Upper lobe of left lung (tissue), 4 donors: ENCODE data around the gene TTLL5.

ENCODE experiments used
- EP300 ChIP-seq, 4 donors: sonication (generic); formaldehyde crosslinking; IDR thresholded peaks; one replicate each; pipeline ENCODE4 v1.5.1; 2017; ENCODE audit warnings: antibody characterized with exemption in 4 of 4, control low read depth in 2 of 4
- TF ChIP-seq, protein P1 (sequence below), 6 experiments: fragments of 450-650 bp in 4 of 6; fragments of 200-600 bp in 2 of 6; sonication (generic) in 2 of 6; IDR thresholded peaks; one replicate each; pipeline ENCODE4 v1.5.1; 2016 to 2019; ENCODE audit warnings: antibody characterized with exemption in 6 of 6

- TF ChIP-seq EP300 (IDR thresholded peaks at IDR 0.05): no peak
- TF ChIP-seq, protein P1, sequence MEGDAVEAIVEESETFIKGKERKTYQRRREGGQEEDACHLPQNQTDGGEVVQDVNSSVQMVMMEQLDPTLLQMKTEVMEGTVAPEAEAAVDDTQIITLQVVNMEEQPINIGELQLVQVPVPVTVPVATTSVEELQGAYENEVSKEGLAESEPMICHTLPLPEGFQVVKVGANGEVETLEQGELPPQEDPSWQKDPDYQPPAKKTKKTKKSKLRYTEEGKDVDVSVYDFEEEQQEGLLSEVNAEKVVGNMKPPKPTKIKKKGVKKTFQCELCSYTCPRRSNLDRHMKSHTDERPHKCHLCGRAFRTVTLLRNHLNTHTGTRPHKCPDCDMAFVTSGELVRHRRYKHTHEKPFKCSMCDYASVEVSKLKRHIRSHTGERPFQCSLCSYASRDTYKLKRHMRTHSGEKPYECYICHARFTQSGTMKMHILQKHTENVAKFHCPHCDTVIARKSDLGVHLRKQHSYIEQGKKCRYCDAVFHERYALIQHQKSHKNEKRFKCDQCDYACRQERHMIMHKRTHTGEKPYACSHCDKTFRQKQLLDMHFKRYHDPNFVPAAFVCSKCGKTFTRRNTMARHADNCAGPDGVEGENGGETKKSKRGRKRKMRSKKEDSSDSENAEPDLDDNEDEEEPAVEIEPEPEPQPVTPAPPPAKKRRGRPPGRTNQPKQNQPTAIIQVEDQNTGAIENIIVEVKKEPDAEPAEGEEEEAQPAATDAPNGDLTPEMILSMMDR (IDR thresholded peaks at IDR 0.05): no peak
Observed at GRCh38 chr14:75703467-75703866, 42.4 kb downstream of the TTLL5 start.
